Gastroesophageal sphincter (tissue), 4 donors: ENCODE measurements around the gene ABTB2. TPM values are rescaled to one million over a fixed set of nuclear protein-coding genes. Genes with fewer than 3 reads are reported as not detected.

ENCODE experiments used
- ATAC-seq: fragments of 150-250 bp; one replicate; pipeline ENCODE4 v1.9.1; 2016; ENCODE audit warnings: mild to moderate bottlenecking, moderate library complexity
- H3K27ac ChIP-seq, 4 donors: fragments of 200-600 bp; sonication (generic) in 3 of 4; 1 replicate in 3 of 4; 2 replicates in 1 of 4; pipeline ENCODE4 v1.5.1; 2016 to 2019
- H3K27me3 ChIP-seq: fragments of 200-600 bp; sonication (generic); one replicate; pipeline ENCODE4 v1.5.1; 2019
- H3K36me3 ChIP-seq, 2 donors: fragments of 200-600 bp; sonication (generic); one replicate each; pipeline ENCODE4 v1.5.1; 2019; ENCODE audit warnings: control low read depth in 1 of 2
- H3K4me1 ChIP-seq, 3 donors: fragments of 200-600 bp; sonication (generic); 1 replicate in 2 of 3; 2 replicates in 1 of 3; pipeline ENCODE4 v1.5.1; 2016 to 2019; ENCODE audit warnings: control low read depth in 2 of 3
- H3K4me3 ChIP-seq, 2 donors: fragments of 200-600 bp; sonication (generic); one replicate each; pipeline ENCODE4 v1.5.1; 2019; ENCODE audit warnings: mild to moderate bottlenecking in 1 of 2, moderate library complexity in 1 of 2
- H3K9me3 ChIP-seq, 3 donors: fragments of 200-600 bp; sonication (generic); one replicate each; pipeline ENCODE4 v1.5.1; 2017 to 2019; ENCODE audit warnings: control low read depth in 2 of 3
- CTCF ChIP-seq, 4 experiments: fragments of 200-600 bp in 2 of 4; fragments of 450-650 bp in 2 of 4; sonication (generic) in 1 of 4; IDR thresholded peaks; one replicate each; pipeline ENCODE4 v1.5.1; 2017 to 2019; ENCODE audit warnings: antibody characterized with exemption in 4 of 4, mild to moderate bottlenecking in 2 of 4, moderate library complexity in 2 of 4
- EP300 ChIP-seq: sonication (generic); formaldehyde crosslinking; IDR thresholded peaks from one replicate; pipeline ENCODE4 v1.6.1; 2017; ENCODE audit warnings: antibody characterized with exemption, mild to moderate bottlenecking
- POLR2A ChIP-seq, 2 donors: fragments of 450-650 bp; IDR thresholded peaks; one replicate each; pipeline ENCODE4 v1.6.1; 2017; ENCODE audit warnings: antibody characterized with exemption in 2 of 2, mild to moderate bottlenecking in 2 of 2, moderate library complexity in 1 of 2
- POLR2AphosphoS5 ChIP-seq: sonication (generic); formaldehyde crosslinking; IDR thresholded peaks from one replicate; pipeline ENCODE4 v1.6.1; 2017; ENCODE audit warnings: antibody characterized with exemption
- WGBS, 2 donors: methylation state at CpG; one replicate each; pipeline ENCODE4 v1.1.5; 2018; ENCODE audit warnings: low coverage in 1 of 2; 5-methylcytosine and 5-hydroxymethylcytosine counted together
- total RNA-seq, 4 donors: library from RNA; depleted of rRNA; stranded (reverse); fragments of >200 nt; gene quantifications; one replicate each; pipeline ENCODE4 v1.1.0, GENCODE V29; 2016

Gene ABTB2
- total RNA-seq, 4 donors from 2014 or later, result 4.1 to 11.0 (median 7.5) TPM

- no peak overlapping the region for H3K27ac ChIP-seq
- H3K9me3 ChIP-seq, result no peaks in the 10 kb centered on the region
- no peaks in the 10 kb centered on the region for H3K27me3 ChIP-seq
- H3K4me3 ChIP-seq, result no peak overlapping the region
- no peaks in the 10 kb centered on the region for H3K36me3 ChIP-seq
- TF ChIP-seq POLR2AphosphoS5 (no peak), EP300 (no peak)
- no peak for ATAC-seq
- H3K4me1 ChIP-seq, result peaks cover 0 to 48% (median 14%) of the 10 kb centered on the region in 3 donors
Observed at GRCh38 chr11:34354782-34355181, 3.0 kb downstream of the ABTB2 start.

GRCh38 chr11:34353881-34354280 lies 3.9 kb downstream of the ABTB2 start:
- Histone ChIP-seq H3K4me1 (peaks cover 0 to 51% (median 18%) of the 10 kb centered on the region in 3 donors), H3K27me3 (no peaks in the 10 kb centered on the region), H3K9me3 (no peaks in the 10 kb centered on the region), H3K36me3 (no peaks in the 10 kb centered on the region), H3K4me3 (no peak overlapping the region), H3K27ac (no peak overlapping the region)
- WGBS, 2 donors, result 60 to 90% methylated on average over 1 to 4 of the region's 4 CpGs
- TF ChIP-seq POLR2AphosphoS5 (no peak), EP300 (no peak), CTCF (IDR thresholded peaks at IDR 0.05) (no peak), POLR2A (IDR thresholded peaks at IDR 0.05) (no peak)
- ATAC-seq, result no peak

- Histone ChIP-seq H3K27me3 (no peaks in the 10 kb centered on the region), H3K27ac (no peak overlapping the region), H3K9me3 (no peaks in the 10 kb centered on the region), H3K36me3 (no peaks in the 10 kb centered on the region), H3K4me3 (no peak overlapping the region), H3K4me1 (peaks cover 0 to 56% (median 31%) of the 10 kb centered on the region in 3 donors)
- WGBS, 2 donors, result 94 to 98% methylated on average over 3 to 4 of the region's 4 CpGs
- ATAC-seq, result no peak
- TF ChIP-seq CTCF (IDR thresholded peaks at IDR 0.05) (no peak), POLR2A (IDR thresholded peaks at IDR 0.05) (no peak), POLR2AphosphoS5 (no peak), EP300 (no peak)
Observed at GRCh38 chr11:34351687-34352469, 5.9 kb downstream of the ABTB2 start.

GRCh38 chr11:34351051-34351450 lies 6.8 kb downstream of the ABTB2 start:
- 88 to 93% methylated on average over 2 of the region's 3 CpGs for WGBS, 2 donors
- no peak for ATAC-seq
- no peak for TF ChIP-seq EP300
- no peak for TF ChIP-seq CTCF (IDR thresholded peaks at IDR 0.05)
- H3K4me1 ChIP-seq, result peaks cover 5 to 56% (median 31%) of the 10 kb centered on the region in 3 donors
- H3K27me3 ChIP-seq, result no peaks in the 10 kb centered on the region
- no peaks in the 10 kb centered on the region for H3K9me3 ChIP-seq
- no peak overlapping the region for H3K4me3 ChIP-seq
- H3K27ac ChIP-seq, result no peak overlapping the region
- H3K36me3 ChIP-seq, result no peaks in the 10 kb centered on the region

- TF ChIP-seq POLR2A (IDR thresholded peaks at IDR 0.05) (no peak), EP300 (no peak), CTCF (IDR thresholded peaks at IDR 0.05) (no peak), POLR2AphosphoS5 (no peak)
- 74% methylated on average over 3 of the region's 6 CpGs; no CpG with 5 or more reads in 1 of the 2 donors for WGBS, 2 donors
- H3K4me1 ChIP-seq, result peaks cover 5 to 56% (median 35%) of the 10 kb centered on the region in 3 donors
Observed at GRCh38 chr11:34349882-34350281, 7.9 kb downstream of the ABTB2 start.

More at GRCh38 chr11:34349882-34350281, 7.9 kb downstream of the ABTB2 start:
- Histone ChIP-seq H3K36me3 (no peaks in the 10 kb centered on the region), H3K9me3 (no peaks in the 10 kb centered on the region), H3K27me3 (no peaks in the 10 kb centered on the region), H3K4me3 (no peak overlapping the region), H3K27ac (no peak overlapping the region)
- no peak for ATAC-seq
